ENCODE results near the gene ATP5ME.
A peak's percentile ranks its signal among the peaks of the same experiment; 100 is the strongest.

ATP5ME gene

DNA sequence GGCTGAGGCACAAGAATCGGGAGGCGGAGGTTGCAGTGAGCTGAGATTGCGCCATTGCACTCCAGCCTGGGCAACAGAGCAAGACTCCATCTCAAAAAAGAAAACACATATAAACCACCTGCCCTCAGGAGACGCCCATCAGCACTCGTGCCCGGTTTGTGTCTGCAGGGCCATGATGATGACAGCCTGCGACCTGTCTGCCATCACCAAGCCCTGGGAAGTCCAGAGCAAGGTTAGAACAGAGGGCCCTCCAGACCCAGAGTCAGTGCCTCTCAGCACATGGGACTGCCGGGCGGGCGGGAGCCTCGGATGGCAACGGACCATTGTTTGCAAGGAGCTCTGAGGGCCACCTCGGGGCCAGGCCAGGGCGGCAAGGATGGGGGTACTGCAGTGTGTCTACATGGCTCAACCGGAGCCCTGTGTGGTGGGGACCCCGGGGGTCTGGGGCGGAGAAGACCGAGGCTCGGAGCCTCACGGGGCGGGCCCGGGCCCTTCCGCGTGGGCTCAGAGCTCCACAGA lies 9.3 kb downstream of the ATP5ME start:
- Mint-ChIP-seq H3K4me3 (peak overlapping the region; percentile 77), H3K27me3 (ENCODE audit: low read depth, poor library complexity) (peaks cover 11% of the 10 kb centered on the region)
- no peak for DNase-seq

DNA sequence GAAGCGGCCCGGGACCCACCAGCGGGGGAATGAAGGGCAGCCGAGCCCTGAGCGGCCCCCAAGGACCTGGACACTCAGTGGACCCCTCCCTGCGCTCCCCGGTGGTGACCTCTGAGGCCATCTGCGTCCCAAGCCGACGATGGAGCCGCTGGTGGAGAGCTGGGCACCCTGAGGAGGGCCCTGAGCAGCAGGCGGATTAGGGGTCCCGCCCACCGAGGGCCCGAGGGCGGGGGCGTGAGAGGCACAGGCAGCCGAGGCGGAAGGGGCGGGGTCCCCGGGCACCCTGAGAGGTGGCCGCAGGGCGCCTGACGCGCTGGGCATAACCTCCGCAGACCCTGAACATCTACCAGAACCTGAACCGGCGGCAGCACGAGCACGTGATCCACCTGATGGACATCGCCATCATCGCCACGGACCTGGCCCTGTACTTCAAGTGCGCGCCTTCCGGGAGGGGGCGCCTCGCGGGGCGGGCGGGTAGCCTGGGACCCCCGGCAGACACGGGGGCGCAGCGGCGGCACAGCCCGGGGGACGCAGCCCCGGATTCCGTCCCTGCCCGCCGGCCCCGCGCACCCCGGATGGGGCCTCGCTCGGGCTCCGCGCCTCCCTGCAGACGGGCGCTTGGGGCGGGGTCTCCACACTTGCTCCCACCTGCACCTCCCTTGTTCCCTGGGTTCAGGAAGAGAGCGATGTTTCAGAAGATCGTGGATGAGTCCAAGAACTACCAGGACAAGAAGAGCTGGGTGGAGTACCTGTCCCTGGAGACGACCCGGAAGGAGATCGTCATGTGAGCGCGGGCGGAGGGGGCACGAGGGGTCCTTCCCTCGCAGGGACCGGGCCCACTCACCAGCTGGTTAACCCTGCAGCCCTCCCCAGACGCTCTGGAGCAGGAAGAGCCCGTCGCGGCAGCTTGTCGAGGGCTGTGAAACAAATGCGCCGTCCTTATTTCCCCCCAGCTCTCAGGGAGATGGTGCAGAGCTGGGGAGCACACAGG lies 10.3 kb downstream of the ATP5ME start:
- DNase-seq: peak; percentile 64
- Mint-ChIP-seq H3K4me1 (peaks cover 11% of the 10 kb centered on the region), H3K9me3 (no peaks in the 10 kb centered on the region), H3K27ac (no peak overlapping the region), H3K36me3 (ENCODE audit: low read depth) (peaks cover 21% of the 10 kb centered on the region), H3K27me3 (ENCODE audit: low read depth, poor library complexity) (peaks cover 11% of the 10 kb centered on the region), H3K4me3 (peak overlapping the region; percentile 77)
- TF ChIP-seq, protein P1, sequence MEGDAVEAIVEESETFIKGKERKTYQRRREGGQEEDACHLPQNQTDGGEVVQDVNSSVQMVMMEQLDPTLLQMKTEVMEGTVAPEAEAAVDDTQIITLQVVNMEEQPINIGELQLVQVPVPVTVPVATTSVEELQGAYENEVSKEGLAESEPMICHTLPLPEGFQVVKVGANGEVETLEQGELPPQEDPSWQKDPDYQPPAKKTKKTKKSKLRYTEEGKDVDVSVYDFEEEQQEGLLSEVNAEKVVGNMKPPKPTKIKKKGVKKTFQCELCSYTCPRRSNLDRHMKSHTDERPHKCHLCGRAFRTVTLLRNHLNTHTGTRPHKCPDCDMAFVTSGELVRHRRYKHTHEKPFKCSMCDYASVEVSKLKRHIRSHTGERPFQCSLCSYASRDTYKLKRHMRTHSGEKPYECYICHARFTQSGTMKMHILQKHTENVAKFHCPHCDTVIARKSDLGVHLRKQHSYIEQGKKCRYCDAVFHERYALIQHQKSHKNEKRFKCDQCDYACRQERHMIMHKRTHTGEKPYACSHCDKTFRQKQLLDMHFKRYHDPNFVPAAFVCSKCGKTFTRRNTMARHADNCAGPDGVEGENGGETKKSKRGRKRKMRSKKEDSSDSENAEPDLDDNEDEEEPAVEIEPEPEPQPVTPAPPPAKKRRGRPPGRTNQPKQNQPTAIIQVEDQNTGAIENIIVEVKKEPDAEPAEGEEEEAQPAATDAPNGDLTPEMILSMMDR (IDR thresholded peaks at IDR 0.05): no peak

More for the DNA sequence above, 9.3 kb downstream of the ATP5ME start:
- no peak overlapping the region for H3K27ac Mint-ChIP-seq
- peaks cover 5% of the 10 kb centered on the region for H3K4me1 Mint-ChIP-seq
- TF ChIP-seq, protein P1 (IDR thresholded peaks at IDR 0.05): no peak
- peaks cover 13% of the 10 kb centered on the region for H3K36me3 Mint-ChIP-seq (ENCODE audit: low read depth)
- H3K9me3 Mint-ChIP-seq: no peaks in the 10 kb centered on the region

DNA sequence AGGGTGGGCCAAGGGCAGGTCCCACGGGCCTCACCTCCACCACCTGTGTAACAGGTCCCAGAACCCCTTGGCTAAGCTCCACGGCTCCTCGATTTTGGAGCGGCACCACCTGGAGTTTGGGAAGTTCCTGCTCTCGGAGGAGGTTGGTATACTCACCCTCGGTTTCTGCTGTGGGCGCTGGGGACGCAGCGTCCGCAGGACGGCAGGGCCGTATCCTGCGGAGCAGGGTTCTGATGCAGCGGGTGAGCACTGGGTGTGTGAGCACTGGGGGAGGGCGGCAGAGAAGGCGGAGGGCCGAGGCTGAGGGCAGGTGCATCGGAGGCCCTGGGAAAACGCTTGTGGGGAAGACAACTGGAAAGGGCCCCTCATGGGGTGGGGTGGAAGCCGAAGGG lies 11.0 kb downstream of the ATP5ME start:
- Mint-ChIP-seq H3K9me3 (no peaks in the 10 kb centered on the region), H3K27me3 (ENCODE audit: low read depth, poor library complexity) (peaks cover 11% of the 10 kb centered on the region), H3K4me3 (peak overlapping the region; percentile 71), H3K4me1 (peaks cover 11% of the 10 kb centered on the region), H3K27ac (no peak overlapping the region), H3K36me3 (ENCODE audit: low read depth) (peaks cover 21% of the 10 kb centered on the region)
- TF ChIP-seq, protein P1 (IDR thresholded peaks at IDR 0.05): no peak
- no peak for DNase-seq

DNA sequence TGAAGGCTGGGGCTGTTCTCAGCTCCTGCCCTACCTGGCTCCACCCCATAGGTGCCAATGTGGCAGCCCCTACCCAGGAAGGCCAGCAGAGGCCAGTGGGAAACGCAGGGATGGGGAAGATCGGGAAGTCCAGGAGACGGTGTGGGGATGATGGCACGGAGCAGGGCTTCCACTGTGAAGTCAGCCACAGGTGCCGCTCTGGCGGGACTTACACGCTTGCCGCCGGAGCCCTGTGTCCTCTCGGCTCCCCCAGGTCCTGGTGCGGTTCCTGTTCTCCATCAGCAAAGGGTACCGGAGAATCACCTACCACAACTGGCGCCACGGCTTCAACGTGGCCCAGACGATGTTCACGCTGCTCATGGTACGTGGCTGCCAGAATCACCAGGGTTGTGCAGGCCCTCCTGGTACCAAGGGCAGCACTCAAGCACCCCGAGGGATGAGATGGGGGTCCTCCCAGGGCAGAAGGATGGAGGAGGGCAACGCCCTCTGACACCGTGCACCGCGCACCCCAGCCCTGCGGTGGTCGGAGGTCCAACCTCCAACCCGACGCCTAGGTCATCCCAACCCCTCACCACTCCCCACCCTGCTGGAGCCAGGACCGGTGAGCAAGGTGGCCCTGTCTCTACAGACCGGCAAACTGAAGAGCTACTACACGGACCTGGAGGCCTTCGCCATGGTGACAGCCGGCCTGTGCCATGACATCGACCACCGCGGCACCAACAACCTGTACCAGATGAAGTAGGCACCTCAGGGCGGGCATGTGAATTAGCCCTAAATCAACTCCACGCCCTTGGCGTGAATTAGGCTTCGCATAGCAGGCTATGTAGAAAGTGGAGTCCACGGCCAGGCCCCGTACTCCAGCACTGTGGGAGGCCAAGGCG lies 12.0 kb downstream of the ATP5ME start:
- H3K4me1 Mint-ChIP-seq: peaks cover 11% of the 10 kb centered on the region
- peaks cover 8% of the 10 kb centered on the region for H3K27me3 Mint-ChIP-seq (ENCODE audit: low read depth, poor library complexity)
- H3K4me3 Mint-ChIP-seq: peak overlapping the region; percentile 71

DNA sequence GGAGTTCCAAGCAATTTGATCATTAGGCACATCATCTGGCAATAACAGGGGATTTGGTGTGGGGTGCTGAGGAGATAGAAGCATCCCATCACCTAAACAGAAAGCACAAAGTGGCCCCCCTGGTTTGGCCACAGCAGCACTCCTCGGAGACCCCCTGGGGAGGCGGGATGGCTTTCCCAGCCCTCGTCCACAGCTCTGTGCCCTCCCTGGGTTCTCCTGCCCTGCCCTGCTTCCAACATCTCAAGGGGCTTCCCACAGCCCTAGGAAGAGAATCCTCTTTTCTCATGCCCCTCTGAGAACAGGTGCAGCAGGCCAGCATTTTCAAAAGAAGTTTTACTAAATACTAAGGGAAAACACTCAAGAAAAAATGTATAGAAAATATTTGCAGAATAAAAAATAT lies 12.8 kb downstream of the ATP5ME start:
- H3K36me3 Mint-ChIP-seq (ENCODE audit: low read depth): peaks cover 21% of the 10 kb centered on the region
- H3K4me3 Mint-ChIP-seq: no peak overlapping the region
- H3K27me3 Mint-ChIP-seq (ENCODE audit: low read depth, poor library complexity): peaks cover 8% of the 10 kb centered on the region
- TF ChIP-seq, protein P1 (IDR thresholded peaks at IDR 0.05): no peak
- peaks cover 19% of the 10 kb centered on the region for H3K4me1 Mint-ChIP-seq
- DNase-seq: no peak
- H3K9me3 Mint-ChIP-seq: no peaks in the 10 kb centered on the region
- H3K27ac Mint-ChIP-seq: no peak overlapping the region

More for the DNA sequence above, 12.0 kb downstream of the ATP5ME start:
- no peak for DNase-seq
- peaks cover 21% of the 10 kb centered on the region for H3K36me3 Mint-ChIP-seq (ENCODE audit: low read depth)
- H3K9me3 Mint-ChIP-seq: no peaks in the 10 kb centered on the region
- no peak overlapping the region for H3K27ac Mint-ChIP-seq
- TF ChIP-seq, protein P1 (IDR thresholded peaks at IDR 0.05): no peak

Data from nephron progenitor cell (in vitro differentiated cells).